Endothelial cell of umbilical vein (primary cell): ENCODE data around the gene TLNRD1. TPM values are rescaled to one million over a fixed set of nuclear protein-coding genes. Genes with fewer than 3 reads are reported as not detected.

Source experiments
- BruUV-seq: library from RNA; stranded (reverse); fragments of 400-500 nt; replicated peaks from 2 replicates; lab custom pipeline; 2021; lab: Mats Ljungman, UMichigan
- CTCF ChIA-PET: fragments of 300-600, 350-600 bp; sonication (Branson Sonifier 250); formaldehyde crosslinking; loops from one replicate; lab custom pipeline; 2021; ENCODE audit warnings: antibody characterized with exemption, inconsistent platforms; lab: Charles Lee
- POLR2A ChIA-PET: fragments of 300-600, 350-600 bp; sonication (Branson Sonifier 250); formaldehyde crosslinking; loops from one replicate; lab custom pipeline; 2021; ENCODE audit warnings: antibody characterized with exemption, inconsistent platforms; lab: Charles Lee
- DNase-seq: peaks from one replicate; pipeline ENCODE4 v3.0.0-alpha.2; 2011; ENCODE audit warnings: low read depth, low spot score
- FAIRE-seq: peaks from 2 replicates; lab custom pipeline; 2011; peaks lifted over from hg19 to GRCh38; lab: Jason Lieb, UNC
- H2AFZ ChIP-seq: 2 replicates; pipeline ENCODE4 v1.6.0; 2012; ENCODE audit warnings: low read depth, low read length, control low read depth, inconsistent platforms
- H3K27ac ChIP-seq: 2 replicates; pipeline ENCODE4 v1.5.1; 2011; ENCODE audit warnings: low read depth, mild to moderate bottlenecking, control low read depth, low read length, moderate library complexity; ENCODE audit not compliant: insufficient read depth
- H3K27me3 ChIP-seq, 2 experiments: 2 replicates each; pipeline versions ENCODE4 v1.6.0 to v1.6.1; 2011; ENCODE audit warnings: low read length in 2 of 2, mixed read lengths in 1 of 2; ENCODE audit not compliant: control insufficient read depth in 2 of 2, insufficient read depth in 2 of 2
- H3K36me3 ChIP-seq, 2 experiments: 2 replicates in 1 of 2; 3 replicates in 1 of 2; pipeline ENCODE4 v1.5.1; 2011; ENCODE audit warnings: low read length in 2 of 2, mild to moderate bottlenecking in 1 of 2, moderate library complexity in 1 of 2; ENCODE audit not compliant: control insufficient read depth in 2 of 2, insufficient read depth in 2 of 2; ENCODE audit errors: extremely low read depth in 1 of 2
- H3K4me1 ChIP-seq: 3 replicates; pipeline ENCODE4 v1.5.1; 2011; ENCODE audit warnings: mild to moderate bottlenecking, low read length; ENCODE audit not compliant: control insufficient read depth, insufficient read depth; ENCODE audit errors: extremely low read depth
- H3K4me2 ChIP-seq: 2 replicates; pipeline ENCODE4 v1.6.1; 2011; ENCODE audit warnings: low read length, control low read depth, mixed read lengths; ENCODE audit not compliant: insufficient read depth
- H3K4me3 ChIP-seq, 3 experiments: fragments of 200-600 bp in 1 of 3; sonication (generic), shearing (Covaris generic) in 1 of 3; replicated peaks in 1 of 3; 2 replicates each; pipeline ENCODE4 v1.5.1; 2011 to 2016; ENCODE audit warnings: control low read depth in 3 of 3, low read length in 3 of 3, mild to moderate bottlenecking in 2 of 3, inconsistent platforms in 1 of 3, low read depth in 1 of 3, moderate library complexity in 1 of 3; ENCODE audit not compliant: insufficient read depth in 1 of 3
- H3K79me2 ChIP-seq: 2 replicates; pipeline ENCODE4 v1.6.0; 2012; ENCODE audit warnings: low read length, inconsistent platforms; ENCODE audit not compliant: control insufficient read depth, insufficient read depth
- H3K9ac ChIP-seq: replicated peaks from 2 replicates; pipeline ENCODE3; 2011; ENCODE audit warnings: low read length, control low read depth; ENCODE audit not compliant: insufficient read depth; ENCODE audit errors: extremely low read depth
- H3K9me1 ChIP-seq: replicated peaks from 3 replicates; pipeline ENCODE4 v1.6.0; 2011; ENCODE audit warnings: mild to moderate bottlenecking, low read length; ENCODE audit not compliant: control insufficient read depth, insufficient read depth; ENCODE audit errors: extremely low read depth
- H3K9me3 ChIP-seq: replicated peaks from 2 replicates; pipeline ENCODE4 v1.5.1; 2012; ENCODE audit warnings: low read length, inconsistent platforms; ENCODE audit not compliant: control insufficient read depth, insufficient read depth
- H4K20me1 ChIP-seq: replicated peaks from 2 replicates; pipeline ENCODE3; 2011; ENCODE audit warnings: mild to moderate bottlenecking, low read length; ENCODE audit not compliant: control insufficient read depth, insufficient read depth; ENCODE audit errors: extremely low read depth
- EZH2 ChIP-seq: IDR thresholded peaks from 2 replicates; pipeline ENCODE4 v1.6.1; 2012; ENCODE audit warnings: borderline replicate concordance, low read depth, mild to moderate bottlenecking, moderate library complexity, low read length, inconsistent platforms; ENCODE audit not compliant: severe bottlenecking
- FOS ChIP-seq: IDR thresholded peaks from 2 replicates; pipeline ENCODE4 v1.6.1; 2011; ENCODE audit warnings: mild to moderate bottlenecking, low read length, moderate library complexity, borderline replicate concordance; ENCODE audit not compliant: insufficient read depth
- GATA2 ChIP-seq: IDR thresholded peaks from 2 replicates; pipeline ENCODE4 v1.7.0; 2011; ENCODE audit warnings: low read depth, mild to moderate bottlenecking, moderate library complexity, mixed read lengths, low read length; ENCODE audit not compliant: insufficient read length, insufficient read depth
- JUN ChIP-seq: IDR thresholded peaks from 2 replicates; pipeline ENCODE4 v1.6.1; 2011; ENCODE audit warnings: borderline replicate concordance, low read depth; ENCODE audit not compliant: insufficient read length, insufficient read depth
- MYC ChIP-seq: IDR thresholded peaks from one replicate; pipeline ENCODE4 v1.6.1; 2011; ENCODE audit warnings: mild to moderate bottlenecking, low read depth, low read length
- POLR2A ChIP-seq: IDR thresholded peaks from 2 replicates; pipeline ENCODE4 v1.6.1; 2012; ENCODE audit warnings: low read depth, mild to moderate bottlenecking, control low read depth, low read length
- POLR2AphosphoS5 ChIP-seq: IDR thresholded peaks from 2 replicates; pipeline ENCODE4 v1.6.1; 2012; ENCODE audit warnings: low read depth, mild to moderate bottlenecking, control low read depth, low read length, moderate library complexity; ENCODE audit not compliant: insufficient read depth
- dilution Hi-C: fragments of 300-500 bp; cut with MboI; formaldehyde crosslinking; loops from one replicate; pipeline ENCODE4 v1.15.0; 2019; ENCODE audit warnings: low sequenced_read_pairs; ENCODE audit not compliant: extremely low pct_ligation_motif_present
- intact Hi-C: fragments of 100-400 bp; cut with micrococcal nuclease; formaldehyde crosslinking; loops from one replicate; pipeline ENCODE4 v1.10.0; 2022
- polyA plus RNA-seq, 4 experiments: library from polyadenylated mRNA; depleted of rRNA in 3 of 4; stranded (reverse) in 3 of 4; unstranded in 1 of 4; fragments of >200 nt; gene quantifications; 2 replicates each; pipeline versions ENCODE4 v1.2.1 to v1.2.3, GENCODE V29; 2011 to 2012; ENCODE audit warnings: missing spikeins in 1 of 4
- total RNA-seq: library from RNA; stranded (reverse); gene quantifications from 2 replicates; pipeline ENCODE4 v1.2.3, GENCODE V29; 2021
- TF ChIP-seq, protein P1 (sequence below): IDR thresholded peaks from 2 replicates; pipeline ENCODE4 v1.6.1; 2011; ENCODE audit not compliant: insufficient read depth, insufficient read length
- TF ChIP-seq, protein P2 (sequence below), 2 donors: IDR thresholded peaks; 1 replicate in 1 of 2; 2 replicates in 1 of 2; pipeline ENCODE4 v1.5.1; 2011; ENCODE audit warnings: low read length in 2 of 2, mild to moderate bottlenecking in 2 of 2, moderate library complexity in 2 of 2, control low read depth in 1 of 2, inconsistent platforms in 1 of 2, low read depth in 1 of 2; ENCODE audit not compliant: insufficient read depth in 1 of 2; ENCODE audit errors: extremely low read depth in 1 of 2

The TLNRD1 gene
- total and polyA plus RNA-seq, 2 donors (not counting 3 experiments of a cell fraction or from before 2014, with no cell fraction given), result 17.8 to 33.0 TPM

DNA sequence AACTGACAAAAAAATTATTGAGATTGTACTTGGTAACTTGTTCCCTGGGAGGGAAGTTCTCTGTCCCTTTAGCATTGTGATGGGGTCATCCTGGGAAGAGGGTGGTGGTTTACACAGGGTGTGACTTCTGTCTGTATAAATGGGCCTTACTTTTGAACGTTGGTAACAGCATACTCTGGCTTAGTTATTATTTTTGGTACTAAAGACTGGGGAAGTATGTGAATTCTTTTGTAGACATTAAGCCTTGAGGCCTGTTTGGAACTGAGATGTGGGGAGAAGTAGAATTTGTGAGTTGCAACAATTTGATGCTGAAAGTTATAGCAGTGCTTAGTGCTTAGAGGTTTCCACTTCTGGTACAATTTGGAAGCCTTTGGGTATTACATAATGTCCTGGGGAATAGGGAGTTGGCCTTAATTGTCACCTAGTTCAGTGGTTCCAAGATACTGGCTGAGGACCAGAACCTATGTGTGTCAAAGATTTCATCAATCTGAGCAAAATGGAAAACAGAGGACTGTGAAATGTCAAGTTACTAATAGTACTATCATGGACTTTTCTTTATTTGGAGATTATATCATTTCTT lies 15.9 kb downstream of the TLNRD1 start:
- dilution Hi-C loops, result no loop called here

More for the DNA sequence above, 15.9 kb downstream of the TLNRD1 start:
- no peaks in the 10 kb centered on the region for H3K36me3 ChIP-seq
- no peak overlapping the region for H2AFZ ChIP-seq
- DNase-seq, result no peak
- no peak for TF ChIP-seq FOS
- TF ChIP-seq, protein P1, sequence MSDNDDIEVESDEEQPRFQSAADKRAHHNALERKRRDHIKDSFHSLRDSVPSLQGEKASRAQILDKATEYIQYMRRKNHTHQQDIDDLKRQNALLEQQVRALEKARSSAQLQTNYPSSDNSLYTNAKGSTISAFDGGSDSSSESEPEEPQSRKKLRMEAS, result no peak
- TF ChIP-seq POLR2A, result no peak
- TF ChIP-seq JUN, result no peak
- no peak for TF ChIP-seq MYC
- no peak for TF ChIP-seq GATA2
- TF ChIP-seq, protein P2, sequence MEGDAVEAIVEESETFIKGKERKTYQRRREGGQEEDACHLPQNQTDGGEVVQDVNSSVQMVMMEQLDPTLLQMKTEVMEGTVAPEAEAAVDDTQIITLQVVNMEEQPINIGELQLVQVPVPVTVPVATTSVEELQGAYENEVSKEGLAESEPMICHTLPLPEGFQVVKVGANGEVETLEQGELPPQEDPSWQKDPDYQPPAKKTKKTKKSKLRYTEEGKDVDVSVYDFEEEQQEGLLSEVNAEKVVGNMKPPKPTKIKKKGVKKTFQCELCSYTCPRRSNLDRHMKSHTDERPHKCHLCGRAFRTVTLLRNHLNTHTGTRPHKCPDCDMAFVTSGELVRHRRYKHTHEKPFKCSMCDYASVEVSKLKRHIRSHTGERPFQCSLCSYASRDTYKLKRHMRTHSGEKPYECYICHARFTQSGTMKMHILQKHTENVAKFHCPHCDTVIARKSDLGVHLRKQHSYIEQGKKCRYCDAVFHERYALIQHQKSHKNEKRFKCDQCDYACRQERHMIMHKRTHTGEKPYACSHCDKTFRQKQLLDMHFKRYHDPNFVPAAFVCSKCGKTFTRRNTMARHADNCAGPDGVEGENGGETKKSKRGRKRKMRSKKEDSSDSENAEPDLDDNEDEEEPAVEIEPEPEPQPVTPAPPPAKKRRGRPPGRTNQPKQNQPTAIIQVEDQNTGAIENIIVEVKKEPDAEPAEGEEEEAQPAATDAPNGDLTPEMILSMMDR (IDR thresholded peaks at IDR 0.05; ENCODE audit: extremely low read depth in 1 of 2, insufficient read depth in 1 of 2, low read depth in 1 of 2, low read length in 2 of 2), result no peak
- TF ChIP-seq POLR2AphosphoS5, result no peak
- TF ChIP-seq EZH2, result no peak
- no TSS peak for BruUV-seq
- no peak overlapping the region for H3K27ac ChIP-seq
- H3K4me2 ChIP-seq, result no peak overlapping the region
- ChIA-PET CTCF (interaction anchor here (1.0 kb wide), 1 partner anchor 250 kb away, joined by 3 read pairs; no protein-coding TSS in a partner anchor), POLR2A (no interaction called here)
- H3K4me3 ChIP-seq, result no peak overlapping the region
- H3K4me1 ChIP-seq, result no peaks in the 10 kb centered on the region
- H4K20me1 ChIP-seq, result no peaks in the 10 kb centered on the region
- FAIRE-seq, result no peak
- intact Hi-C loops, result no loop called here
- no peak overlapping the region for H3K9ac ChIP-seq
- H3K9me3 ChIP-seq, result no peaks in the 10 kb centered on the region
- no peaks in the 10 kb centered on the region for H3K27me3 ChIP-seq
- H3K79me2 ChIP-seq, result no peaks in the 10 kb centered on the region
- no peaks in the 10 kb centered on the region for H3K9me1 ChIP-seq
